22Rv1 (cell line): ENCODE results near the gene AFF1.

Experiments
- CTCF ChIP-seq: fragments of 450-650 bp; IDR thresholded peaks from 2 replicates; pipeline ENCODE4 v1.5.1; 2017; ENCODE audit warnings: mild to moderate bottlenecking
- ZFX ChIP-seq: fragments of 450-650 bp; IDR thresholded peaks from 2 replicates; pipeline ENCODE4 v1.6.1; 2017; ENCODE audit warnings: antibody characterized with exemption, borderline replicate concordance

GRCh38 chr4:87056881-87057280, 122.1 kb downstream of the AFF1 start:
- no peak for TF ChIP-seq CTCF
- no peak for TF ChIP-seq ZFX
